NCI-H146 (cell line): ENCODE data around the gene IFI16.
"Not testable (repeated sequence)": the region's sequence is repeated elsewhere in the genome, so short reads cannot be mapped to it uniquely, and the experiment has no call there.

Experiments
- DNase-seq: peaks from one replicate; lab custom pipeline; 2025; lab: John Stamatoyannopoulos, UW

IFI16 gene

DNA sequence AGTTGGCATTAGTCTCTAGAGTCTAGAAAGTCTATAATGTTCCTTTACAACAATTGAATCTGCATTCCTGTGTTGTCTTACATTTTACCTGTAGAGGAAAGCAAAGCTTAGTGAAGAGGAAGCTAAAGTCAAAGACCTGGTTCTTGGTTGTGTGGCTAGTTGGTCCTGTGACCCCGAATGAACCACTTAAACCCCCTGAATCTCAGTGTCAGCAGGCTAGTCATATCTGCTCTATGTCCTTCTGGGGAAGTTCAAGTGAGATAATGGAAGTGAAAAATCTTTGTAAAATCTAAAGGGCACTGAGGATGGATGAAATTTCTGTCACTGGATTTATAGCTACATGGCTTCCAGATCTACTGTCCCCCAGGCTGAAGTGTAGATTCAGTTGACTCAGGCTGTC lies 90.9 kb downstream of the IFI16 start:
- DNase-seq, result no peak

DNA sequence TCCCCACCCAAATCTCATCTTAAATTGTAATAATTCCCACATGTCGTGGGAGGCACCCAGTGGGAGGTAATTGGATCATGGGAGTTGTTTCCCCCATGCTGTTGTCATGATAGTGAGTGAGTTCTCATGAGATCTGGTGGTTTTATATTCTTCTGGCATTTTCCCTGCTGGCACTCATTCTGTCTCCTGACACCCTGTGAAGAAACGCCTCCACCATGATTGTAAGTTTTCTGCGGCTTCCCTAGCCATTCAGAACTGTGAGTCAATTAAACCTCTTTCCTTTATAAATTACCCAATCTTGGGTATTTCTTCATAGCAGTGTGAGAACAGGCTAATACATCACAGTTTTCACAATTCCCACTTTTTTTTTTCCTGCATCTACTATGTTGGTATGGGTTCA lies 93.3 kb downstream of the IFI16 start:
- not testable (repeated sequence) for DNase-seq
